GM19438 (cell line): ENCODE measurements around the gene KRTAP24-1.

Source experiments
- ATAC-seq: cut with Tn5 transposase; IDR thresholded peaks from one replicate; pipeline ENCODE4 v1.9.1; 2021; ENCODE audit warnings: low read depth; ENCODE audit not compliant: unreplicated experiment

KRTAP24-1 gene, protein sequence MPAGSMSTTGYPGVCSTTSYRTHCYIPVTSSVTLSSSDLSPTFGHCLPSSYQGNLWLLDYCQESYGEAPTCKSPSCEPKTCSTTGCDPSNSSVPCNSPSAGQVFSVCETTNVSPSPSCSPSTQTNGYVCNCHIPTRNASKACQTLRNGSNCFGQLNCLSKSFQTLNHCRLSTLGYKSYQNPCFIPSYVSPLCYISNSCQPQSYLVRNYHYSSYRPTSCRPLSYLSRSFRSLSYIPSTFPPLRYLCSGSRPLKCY

DNA sequence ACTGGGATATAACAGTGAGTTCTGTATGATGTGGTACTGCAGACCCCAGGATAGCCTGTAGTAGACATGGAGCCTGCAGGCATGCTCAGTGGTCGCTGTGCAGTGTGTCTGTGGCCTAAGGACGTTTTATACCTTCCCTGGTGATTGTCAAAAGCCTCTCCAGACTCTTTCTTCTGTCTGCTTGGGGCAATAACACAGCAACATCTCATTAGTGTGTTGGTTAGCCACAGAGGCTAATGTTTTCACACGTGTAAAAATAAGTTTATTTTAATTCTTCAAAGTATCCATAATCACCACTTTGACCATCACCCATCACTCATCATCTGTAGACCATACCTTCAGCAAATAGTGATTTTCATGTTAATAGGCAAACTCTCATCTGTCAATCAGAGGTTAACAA lies at the start of gene KRTAP24-1:
TSS of gene KRTAP24-1 (minus strand) at position 101 of the 400 bp plus-strand sequence. CDS start at position 83, 18 bp downstream.
- no peak for ATAC-seq

- ATAC-seq = no peak
Observed at GRCh38 chr21:30329203-30329875, 46.6 kb upstream of the KRTAP24-1 start.

DNA sequence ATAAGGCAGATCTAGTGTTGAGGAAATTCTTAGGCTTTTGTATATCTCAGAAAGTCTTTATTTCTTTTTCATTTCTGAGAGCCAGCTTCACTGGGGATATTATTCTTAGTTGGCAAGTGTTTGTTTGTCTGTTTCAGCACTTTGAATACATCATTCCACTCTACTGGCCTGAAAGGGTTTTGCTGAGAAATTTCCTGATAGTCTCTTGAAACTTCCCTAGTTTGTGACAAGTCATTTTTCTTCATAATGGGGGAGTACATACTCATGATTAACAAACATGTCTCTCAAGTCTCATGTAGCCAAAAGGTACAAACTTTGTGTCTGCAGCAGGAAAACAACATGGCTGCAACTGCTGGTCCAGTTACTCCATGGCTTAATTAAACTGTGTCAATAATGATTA lies 43.6 kb upstream of the KRTAP24-1 start:
- ATAC-seq = no peak

DNA sequence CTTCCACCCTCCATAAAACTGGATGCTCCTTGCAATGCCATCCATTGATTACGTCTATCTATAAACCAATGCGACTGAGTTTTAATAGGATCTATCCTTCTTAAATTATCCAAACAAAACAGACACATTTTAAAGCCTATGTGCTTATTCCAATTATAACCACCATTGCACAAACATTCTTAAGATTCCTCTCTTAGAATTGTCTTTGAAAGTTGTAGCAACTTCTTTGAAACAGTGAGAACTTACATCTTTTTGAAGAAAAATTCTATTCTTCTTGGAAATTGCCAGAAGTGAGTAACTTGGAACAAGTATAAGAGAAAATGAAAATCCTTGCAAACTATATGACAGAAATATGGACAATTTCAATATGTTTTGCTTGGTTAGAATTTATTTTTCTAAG lies 37.5 kb upstream of the KRTAP24-1 start, which contains the start of gene KRTAP26-1:
TSS of gene KRTAP26-1 (minus strand) at position 101 of the 400 bp plus-strand sequence. CDS start 280 bp downstream, outside the sequence.
- no peak for ATAC-seq

- ATAC-seq = no peak
Observed at GRCh38 chr21:30315701-30316100, 33.0 kb upstream of the KRTAP24-1 start.

GRCh38 chr21:30306884-30307283 lies 24.1 kb upstream of the KRTAP24-1 start:
- ATAC-seq = no peak

- ATAC-seq = no peak
Observed at GRCh38 chr21:30305136-30305535, 22.4 kb upstream of the KRTAP24-1 start.

- no peak for ATAC-seq
Observed at GRCh38 chr21:30289215-30289614, 6.5 kb upstream of the KRTAP24-1 start, which contains the start of gene KRTAP25-1. KRTAP25-1 (minus strand) TSS chr21:30289514; CDS start chr21:30289490, 24 bp downstream.

DNA sequence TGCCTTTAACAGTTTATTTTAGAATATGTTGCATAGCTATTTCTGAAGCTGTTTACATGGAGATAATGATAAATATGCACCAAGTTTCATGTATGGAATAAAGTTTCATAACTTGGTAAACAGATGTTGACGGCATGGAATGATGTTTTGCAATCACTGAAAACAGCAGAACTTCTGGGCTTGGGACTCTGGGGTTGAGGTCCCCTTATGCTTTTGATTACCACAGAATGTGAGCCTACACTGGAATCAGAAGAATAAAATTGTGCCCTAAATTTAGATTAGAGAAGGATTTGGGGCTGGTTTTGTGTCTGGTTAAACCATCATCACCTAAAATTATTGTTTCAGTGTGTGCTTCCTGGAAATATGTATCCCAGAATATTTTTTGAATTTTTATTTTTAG lies 11.1 kb downstream of the KRTAP24-1 start:
- ATAC-seq = no peak

DNA sequence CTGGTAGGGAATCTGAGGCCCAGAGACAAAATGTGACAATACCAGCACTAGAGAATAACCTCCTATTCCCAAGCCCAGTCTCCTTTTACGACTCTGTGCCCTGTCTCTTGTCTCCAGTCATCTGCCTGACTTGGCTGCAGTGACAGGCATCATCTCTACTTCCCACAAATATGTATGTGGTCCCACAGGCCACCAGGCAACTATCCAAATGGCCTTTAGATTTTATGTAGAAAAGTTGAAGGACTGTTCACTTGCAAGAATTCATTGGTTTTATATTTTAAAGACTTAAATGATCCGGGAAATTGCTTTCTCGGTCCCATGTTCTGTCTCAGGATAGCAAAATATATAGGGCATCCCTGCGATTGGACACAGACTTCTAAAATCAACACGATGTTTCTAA lies 11.6 kb downstream of the KRTAP24-1 start:
- ATAC-seq = no peak

DNA sequence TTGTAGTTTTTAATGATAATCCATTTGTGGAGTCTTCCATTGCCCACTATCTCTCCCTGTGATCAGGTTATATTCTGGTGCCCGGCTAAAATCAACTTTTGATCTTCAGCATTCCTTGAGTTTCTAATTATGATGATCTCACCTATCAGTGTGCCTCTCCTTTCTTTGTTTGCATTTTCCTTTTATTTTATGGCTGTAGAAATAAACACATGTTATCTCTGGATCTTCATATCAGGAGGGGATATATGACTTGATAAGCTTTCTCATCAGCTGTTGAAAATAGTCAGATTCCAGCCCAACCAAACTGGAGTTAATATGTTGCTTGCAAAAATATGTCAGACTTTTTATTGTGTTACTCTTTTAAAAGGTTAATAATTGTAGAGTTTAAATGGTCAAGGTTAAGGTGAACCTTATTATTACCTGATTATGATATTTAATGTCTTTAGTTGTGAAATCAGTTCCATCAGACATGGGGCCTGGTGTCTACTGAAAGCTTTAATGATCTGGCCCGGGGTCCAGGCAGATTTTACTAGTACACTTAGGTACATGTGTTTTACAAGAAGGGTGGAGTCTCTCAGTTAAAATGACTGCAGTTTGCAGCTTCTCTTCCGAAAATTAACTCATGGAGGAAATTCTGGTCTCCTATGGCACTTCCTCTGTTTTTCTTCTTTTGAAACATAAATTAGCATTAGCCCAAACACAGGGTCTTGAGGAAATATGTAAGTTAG lies 12.8 kb downstream of the KRTAP24-1 start:
- ATAC-seq = no peak

- no peak for ATAC-seq
Observed at GRCh38 chr21:30268608-30269197, 14.0 kb downstream of the KRTAP24-1 start.

DNA sequence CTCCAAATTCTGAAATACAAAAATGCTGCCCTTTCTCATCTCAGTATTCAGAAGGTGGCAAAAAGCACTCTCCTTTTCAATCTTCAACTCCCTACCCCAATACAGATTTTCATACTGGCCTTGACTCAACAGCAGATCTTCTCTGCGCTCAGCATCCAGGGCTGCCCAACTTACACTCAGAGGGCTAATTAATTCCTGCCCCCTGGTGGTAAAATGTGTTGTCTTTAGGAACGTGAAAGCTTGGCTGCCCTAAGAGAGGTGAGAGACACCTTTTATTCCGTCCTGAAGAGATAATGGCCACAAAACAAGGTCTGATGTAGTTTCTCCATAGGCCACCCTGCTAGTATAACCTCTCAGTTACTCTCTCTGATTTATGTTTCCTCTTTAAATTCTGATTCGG lies 25.0 kb downstream of the KRTAP24-1 start:
- ATAC-seq = no peak

- ATAC-seq = no peak
Observed at GRCh38 chr21:30256100-30256499, 26.6 kb downstream of the KRTAP24-1 start.

- no peak for ATAC-seq
Observed at GRCh38 chr21:30255679-30256078, 27.1 kb downstream of the KRTAP24-1 start.

- ATAC-seq = no peak
Observed at GRCh38 chr21:30251781-30252180, 31.0 kb downstream of the KRTAP24-1 start.

GRCh38 chr21:30249936-30250335 lies 32.8 kb downstream of the KRTAP24-1 start:
- ATAC-seq = no peak

DNA sequence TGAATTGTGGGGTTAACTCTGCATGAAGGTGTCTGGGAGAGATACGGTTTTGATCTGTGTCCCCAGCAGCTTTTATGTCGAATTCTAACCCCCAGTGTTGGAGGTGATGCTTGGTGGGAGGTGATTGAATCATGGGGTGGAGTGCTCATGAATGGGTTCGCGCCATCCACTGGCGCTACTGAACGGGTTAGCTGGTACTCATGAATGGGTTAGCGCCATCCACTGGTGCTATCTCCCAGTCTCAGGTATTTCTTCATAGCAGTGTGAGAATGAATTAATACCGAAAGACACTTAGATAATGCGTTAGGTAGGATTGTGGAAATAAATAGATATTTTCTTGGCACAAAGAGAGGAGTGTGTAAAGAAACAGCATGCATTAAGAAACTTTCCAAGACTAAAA lies 33.9 kb downstream of the KRTAP24-1 start:
- no peak for ATAC-seq

DNA sequence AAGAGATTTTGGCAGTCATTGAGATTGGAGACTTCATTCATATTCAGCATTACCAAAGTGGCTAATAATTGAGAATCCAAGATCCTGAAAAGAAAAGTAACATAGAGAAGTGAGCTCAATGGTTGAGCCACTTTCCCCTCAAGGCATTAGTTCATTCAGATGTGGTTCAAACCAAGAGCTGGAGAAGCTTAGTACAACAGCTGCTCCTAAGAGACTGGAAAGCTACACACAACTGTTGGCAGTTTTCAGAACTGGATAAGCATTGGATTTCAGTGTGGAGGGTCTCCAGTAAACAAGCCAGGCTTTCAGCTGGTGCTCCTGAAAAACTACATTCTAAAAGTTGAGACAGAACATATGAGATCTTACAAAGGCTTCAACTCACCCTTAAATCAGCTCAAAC lies 37.7 kb downstream of the KRTAP24-1 start:
- no peak for ATAC-seq

GRCh38 chr21:30243691-30244090 lies 39.1 kb downstream of the KRTAP24-1 start:
- ATAC-seq = no peak

- ATAC-seq = no peak
Observed at GRCh38 chr21:30240661-30241060, 42.1 kb downstream of the KRTAP24-1 start.
